Liver (tissue), 9 donors: ENCODE results near the gene C3orf22. TPM values are rescaled to one million over a fixed set of nuclear protein-coding genes. Genes with fewer than 3 reads are reported as not detected.
A peak's percentile ranks its signal among the peaks of the same experiment; 100 is the strongest.

Source experiments
- DNase-seq: peaks from one replicate; pipeline ENCODE4 v3.0.0-alpha.2; 2017; ENCODE audit warnings: low spot score
- H3K27ac ChIP-seq, 2 donors: one replicate each; pipeline ENCODE4 v1.7.0; 2013; ENCODE audit warnings: inconsistent platforms in 2 of 2, low read length in 2 of 2, control low read depth in 1 of 2, low read depth in 1 of 2, mild to moderate bottlenecking in 1 of 2
- H3K27me3 ChIP-seq, 4 donors: one replicate each; pipeline versions ENCODE4 v1.6.1 to v1.7.0; 2013; ENCODE audit warnings: low read length in 3 of 4, inconsistent platforms in 1 of 4, mild to moderate bottlenecking in 1 of 4, moderate library complexity in 1 of 4; ENCODE audit not compliant: control insufficient read depth in 4 of 4, insufficient read depth in 4 of 4
- H3K36me3 ChIP-seq, 4 donors: one replicate each; pipeline versions ENCODE4 v1.6.1 to v1.7.0; 2013; ENCODE audit warnings: low read length in 3 of 4, mild to moderate bottlenecking in 3 of 4, low read depth in 1 of 4, moderate library complexity in 1 of 4; ENCODE audit not compliant: control insufficient read depth in 4 of 4, insufficient read depth in 3 of 4
- H3K4me1 ChIP-seq, 4 donors: one replicate each; pipeline versions ENCODE4 v1.6.1 to v1.7.0; 2013; ENCODE audit warnings: low read length in 3 of 4, mild to moderate bottlenecking in 3 of 4, moderate library complexity in 1 of 4; ENCODE audit not compliant: control insufficient read depth in 4 of 4, insufficient read depth in 4 of 4
- H3K4me3 ChIP-seq, 3 donors: one replicate each; pipeline versions ENCODE4 v1.6.1 to v1.7.0; 2013; ENCODE audit warnings: low read length in 3 of 3, control low read depth in 1 of 3, low read depth in 1 of 3, mild to moderate bottlenecking in 1 of 3
- H3K9ac ChIP-seq, 2 donors: one replicate each; pipeline ENCODE4 v1.7.0; 2013; ENCODE audit warnings: low read length in 2 of 2, mild to moderate bottlenecking in 2 of 2, moderate library complexity in 2 of 2, control low read depth in 1 of 2, low read depth in 1 of 2
- H3K9me3 ChIP-seq, 4 donors: one replicate each; pipeline versions ENCODE4 v1.6.1 to v1.7.0; 2013; ENCODE audit warnings: low read length in 3 of 4; ENCODE audit not compliant: control insufficient read depth in 4 of 4
- EGR1 ChIP-seq, 2 donors: IDR thresholded peaks; 2 replicates each; pipeline ENCODE4 v1.6.1; 2016 to 2018; ENCODE audit warnings: antibody characterized with exemption in 2 of 2, low read depth in 2 of 2
- FOXA2 ChIP-seq: IDR thresholded peaks from 2 replicates; pipeline ENCODE4 v1.6.1; 2016; ENCODE audit warnings: antibody characterized with exemption
- GABPA ChIP-seq, 2 donors: IDR thresholded peaks in 1 of 2; conservative IDR thresholded peaks in 1 of 2; 2 replicates each; pipeline ENCODE4 v1.6.1; 2016; ENCODE audit warnings: antibody characterized with exemption in 2 of 2, mild to moderate bottlenecking in 1 of 2, moderate library complexity in 1 of 2
- HNF4A ChIP-seq, 2 donors: conservative IDR thresholded peaks; 2 replicates each; pipeline ENCODE4 v1.6.1; 2016; ENCODE audit warnings: antibody characterized with exemption in 2 of 2, mild to moderate bottlenecking in 2 of 2
- JUND ChIP-seq, 2 donors: IDR thresholded peaks; 2 replicates each; pipeline ENCODE4 v1.6.1; 2016; ENCODE audit warnings: antibody characterized with exemption in 2 of 2
- MAX ChIP-seq: IDR thresholded peaks from 2 replicates; pipeline ENCODE4 v1.6.1; 2016; ENCODE audit warnings: antibody characterized with exemption
- NR2F2 ChIP-seq: IDR thresholded peaks from 2 replicates; pipeline ENCODE4 v1.6.1; 2016; ENCODE audit warnings: antibody characterized with exemption
- RAD21 ChIP-seq, 2 donors: IDR thresholded peaks; 2 replicates each; pipeline ENCODE4 v1.6.1; 2016; ENCODE audit warnings: antibody characterized with exemption in 2 of 2, mild to moderate bottlenecking in 2 of 2
- RXRA ChIP-seq, 2 donors: IDR thresholded peaks; 2 replicates each; pipeline ENCODE4 v1.6.1; 2017 to 2018; ENCODE audit warnings: antibody characterized with exemption in 2 of 2, mild to moderate bottlenecking in 1 of 2
- TAF1 ChIP-seq: conservative IDR thresholded peaks from 2 replicates; pipeline ENCODE4 v1.6.1; 2016; ENCODE audit warnings: antibody characterized with exemption, mild to moderate bottlenecking
- YY1 ChIP-seq: IDR thresholded peaks from 2 replicates; pipeline ENCODE4 v1.6.1; 2016; ENCODE audit warnings: antibody characterized with exemption, mild to moderate bottlenecking
- WGBS: extraction: QIAGEN DNeasy Blood & Tissue Kit; methylation state at CpG from one replicate; pipeline ENCODE4 v1.1.7; 2013; 5-methylcytosine and 5-hydroxymethylcytosine counted together
- polyA plus RNA-seq, 2 donors: library from polyadenylated mRNA; stranded (reverse) in 1 of 2; unstranded in 1 of 2; fragments of 200-250 nt in 1 of 2; fragments of >200 nt in 1 of 2; fragmentation: Nextera tagmentation in 1 of 2; extraction: Ambion mirVana in 1 of 2; gene quantifications; one replicate each; pipeline versions ENCODE4 v1.2.1 to v1.2.3, GENCODE V29; 2013 to 2015
- total RNA-seq, 2 donors: library from RNA; depleted of rRNA; stranded (reverse); fragments of >200 nt; gene quantifications; one replicate each; pipeline ENCODE4 v1.2.3, GENCODE V29; 2014
- donor health status: healthy.
- donor health status: healthy.
- donor health status: healthy.
- donor health status: healthy.
- donor health status: healthy.

C3orf22 gene
- total and polyA plus RNA-seq, 4 donors: not detected

- H3K27me3 ChIP-seq: no peaks in the 10 kb centered on the region
- no peaks in the 10 kb centered on the region for H3K4me1 ChIP-seq
- no peaks in the 10 kb centered on the region for H3K36me3 ChIP-seq
- TF ChIP-seq RXRA (IDR thresholded peaks at IDR 0.05) (no peak), NR2F2 (no peak)
- no peak overlapping the region for H3K4me3 ChIP-seq
- 84% methylated on average over 13 of the region's 13 CpGs for WGBS
- H3K9me3 ChIP-seq: no peaks in the 10 kb centered on the region
- no peak overlapping the region for H3K9ac ChIP-seq
- no peak for DNase-seq
- H3K27ac ChIP-seq: no peak overlapping the region
Measured at GRCh38 chr3:126551121-126551838, 7.5 kb downstream of the C3orf22 start.

GRCh38 chr3:126550488-126551051 is 8.2 kb downstream of the C3orf22 start:
- H3K27ac ChIP-seq: no peak overlapping the region
- peak; percentile 30 for DNase-seq
- H3K4me1 ChIP-seq: no peaks in the 10 kb centered on the region
- TF ChIP-seq MAX (no peak), RXRA (IDR thresholded peaks at IDR 0.05) (no peak), FOXA2 (no peak), HNF4A (conservative IDR thresholded peaks at IDR 0.05) (no peak), NR2F2 (no peak), GABPA (IDR thresholded peaks at IDR 0.05 in 1 of 2, conservative IDR thresholded peaks at IDR 0.05 in 1 of 2) (no peak)
- no peaks in the 10 kb centered on the region for H3K27me3 ChIP-seq
- H3K9ac ChIP-seq: no peak overlapping the region
- no peak overlapping the region for H3K4me3 ChIP-seq
- WGBS: 96% methylated on average over 11 of the region's 11 CpGs
- no peaks in the 10 kb centered on the region for H3K9me3 ChIP-seq
- H3K36me3 ChIP-seq: no peaks in the 10 kb centered on the region

- DNase-seq: no peak
- WGBS: 84% methylated on average over 12 of the region's 12 CpGs
- H3K4me3 ChIP-seq: no peak overlapping the region
- no peaks in the 10 kb centered on the region for H3K4me1 ChIP-seq
- no peaks in the 10 kb centered on the region for H3K27me3 ChIP-seq
- no peak for TF ChIP-seq GABPA (IDR thresholded peaks at IDR 0.05 in 1 of 2, conservative IDR thresholded peaks at IDR 0.05 in 1 of 2)
- no peak for TF ChIP-seq TAF1
- no peak for TF ChIP-seq YY1
- TF ChIP-seq RXRA (IDR thresholded peaks at IDR 0.05): no peak
- no peak for TF ChIP-seq EGR1 (IDR thresholded peaks at IDR 0.05; ENCODE audit: low read depth in 2 of 2)
- no peak for TF ChIP-seq NR2F2
- TF ChIP-seq RAD21 (IDR thresholded peaks at IDR 0.05): no peak
- no peak for TF ChIP-seq JUND (IDR thresholded peaks at IDR 0.05)
- no peak for TF ChIP-seq FOXA2
- no peaks in the 10 kb centered on the region for H3K9me3 ChIP-seq
- H3K9ac ChIP-seq: no peak overlapping the region
- no peak overlapping the region for H3K27ac ChIP-seq
- no peaks in the 10 kb centered on the region for H3K36me3 ChIP-seq
Measured at GRCh38 chr3:126549861-126550487, 8.8 kb downstream of the C3orf22 start.
